Loucy (cell line): ENCODE data around the gene ACOT4.
A peak's percentile ranks its signal among the peaks of the same experiment; 100 is the strongest.

ENCODE experiments used
- H2AFZ ChIP-seq: fragments of 200-600 bp; sonication (generic); 2 replicates; pipeline ENCODE4 v1.6.0; 2016; ENCODE audit warnings: antibody characterized with exemption, mild to moderate bottlenecking, low read length, moderate library complexity
- H3F3A ChIP-seq: fragments of 200-600 bp; 2 replicates; pipeline ENCODE4 v1.6.0; 2016; ENCODE audit warnings: antibody characterized with exemption, low read depth, mild to moderate bottlenecking
- H3K27me3 ChIP-seq: fragments of 200-600 bp; sonication (generic); 2 replicates; pipeline ENCODE4 v1.6.1; 2014; ENCODE audit warnings: low read length, mild to moderate bottlenecking; ENCODE audit not compliant: insufficient read depth, poor library complexity, severe bottlenecking
- H3K36me3 ChIP-seq: fragments of 200-600 bp; sonication (generic); 2 replicates; pipeline ENCODE4 v1.6.1; 2016; ENCODE audit warnings: low read length; ENCODE audit not compliant: insufficient read depth
- H3K4me1 ChIP-seq: fragments of 200-600 bp; sonication (generic); 2 replicates; pipeline ENCODE4 v1.5.1; 2014; ENCODE audit warnings: low read length, mild to moderate bottlenecking; ENCODE audit not compliant: insufficient read depth, poor library complexity, severe bottlenecking
- H3K4me2 ChIP-seq: fragments of 200-600 bp; sonication (generic); 2 replicates; pipeline ENCODE4 v1.6.0; 2014; ENCODE audit warnings: antibody characterized with exemption, low read length, low read depth, mild to moderate bottlenecking; ENCODE audit not compliant: poor library complexity, severe bottlenecking
- H3K4me3 ChIP-seq: fragments of 200-600 bp; sonication (generic); 2 replicates; pipeline ENCODE4 v1.5.1; 2014; ENCODE audit warnings: low read length, mild to moderate bottlenecking, mixed read lengths; ENCODE audit not compliant: poor library complexity, severe bottlenecking
- H3K79me2 ChIP-seq: fragments of 200-600 bp; sonication (generic); 2 replicates; pipeline ENCODE4 v1.6.1; 2014; ENCODE audit warnings: low read length; ENCODE audit not compliant: insufficient read depth
- H3K9ac ChIP-seq: fragments of 200-600 bp; sonication (generic); 2 replicates; pipeline ENCODE4 v1.6.0; 2014; ENCODE audit warnings: mild to moderate bottlenecking, low read depth, low read length, moderate library complexity; ENCODE audit not compliant: poor library complexity, severe bottlenecking
- H3K9me2 ChIP-seq: fragments of 200-600 bp; sonication (generic); replicated peaks from 2 replicates; pipeline ENCODE4 v1.6.1; 2016; ENCODE audit warnings: low read depth, low read length, mixed read lengths
- H3K9me3 ChIP-seq: fragments of 200-600 bp; sonication (generic); 2 replicates; pipeline ENCODE4 v1.6.1; 2014; ENCODE audit warnings: mild to moderate bottlenecking, antibody characterized with exemption, low read length, low read depth; ENCODE audit not compliant: insufficient read depth
- H4K20me1 ChIP-seq: fragments of 200-600 bp; sonication (generic); 2 replicates; pipeline ENCODE4 v1.6.0; 2014; ENCODE audit warnings: antibody characterized with exemption, low read length, mild to moderate bottlenecking; ENCODE audit not compliant: insufficient read depth, poor library complexity, severe bottlenecking
- EZH2phosphoT487 ChIP-seq: fragments of 200-600 bp; IDR thresholded peaks from 2 replicates; pipeline ENCODE4 v1.6.1; 2018; ENCODE audit warnings: antibody characterized with exemption, mild to moderate bottlenecking, moderate library complexity, borderline replicate concordance
- TF ChIP-seq, protein P1 (sequence below): fragments of 200-600 bp; sonication (generic); conservative IDR thresholded peaks from 2 replicates; pipeline ENCODE4 v1.5.1; 2014; ENCODE audit warnings: mild to moderate bottlenecking, antibody characterized with exemption, low read length

The ACOT4 gene

DNA sequence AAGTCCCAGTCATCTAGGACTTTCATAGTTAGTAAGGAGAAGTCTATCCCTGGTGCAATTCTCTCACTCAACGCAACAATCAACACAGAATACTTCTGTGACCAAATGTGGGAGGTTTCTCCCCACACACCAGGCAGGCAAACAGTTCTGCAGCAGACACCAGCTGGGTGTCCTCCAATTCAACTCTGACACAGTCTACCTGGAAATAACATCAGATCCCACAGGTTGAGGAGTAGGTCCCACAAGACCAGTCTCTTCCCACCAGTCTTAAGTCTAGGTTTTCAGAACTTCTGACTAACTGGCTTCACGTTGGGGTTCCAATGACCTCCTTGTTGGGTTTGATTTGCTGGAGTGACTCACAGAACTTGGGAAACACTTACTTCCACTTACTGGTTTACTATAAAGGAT lies 35.5 kb downstream of the ACOT4 start:
- H3F3A ChIP-seq: no peaks in the 10 kb centered on the region
- TF ChIP-seq EZH2phosphoT487: no peak
- TF ChIP-seq, protein P1, sequence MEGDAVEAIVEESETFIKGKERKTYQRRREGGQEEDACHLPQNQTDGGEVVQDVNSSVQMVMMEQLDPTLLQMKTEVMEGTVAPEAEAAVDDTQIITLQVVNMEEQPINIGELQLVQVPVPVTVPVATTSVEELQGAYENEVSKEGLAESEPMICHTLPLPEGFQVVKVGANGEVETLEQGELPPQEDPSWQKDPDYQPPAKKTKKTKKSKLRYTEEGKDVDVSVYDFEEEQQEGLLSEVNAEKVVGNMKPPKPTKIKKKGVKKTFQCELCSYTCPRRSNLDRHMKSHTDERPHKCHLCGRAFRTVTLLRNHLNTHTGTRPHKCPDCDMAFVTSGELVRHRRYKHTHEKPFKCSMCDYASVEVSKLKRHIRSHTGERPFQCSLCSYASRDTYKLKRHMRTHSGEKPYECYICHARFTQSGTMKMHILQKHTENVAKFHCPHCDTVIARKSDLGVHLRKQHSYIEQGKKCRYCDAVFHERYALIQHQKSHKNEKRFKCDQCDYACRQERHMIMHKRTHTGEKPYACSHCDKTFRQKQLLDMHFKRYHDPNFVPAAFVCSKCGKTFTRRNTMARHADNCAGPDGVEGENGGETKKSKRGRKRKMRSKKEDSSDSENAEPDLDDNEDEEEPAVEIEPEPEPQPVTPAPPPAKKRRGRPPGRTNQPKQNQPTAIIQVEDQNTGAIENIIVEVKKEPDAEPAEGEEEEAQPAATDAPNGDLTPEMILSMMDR: no peak
- H4K20me1 ChIP-seq: no peaks in the 10 kb centered on the region
- H3K4me2 ChIP-seq: no peak overlapping the region
- H3K27me3 ChIP-seq: no peaks in the 10 kb centered on the region
- H3K9me2 ChIP-seq: no peaks in the 10 kb centered on the region
- H3K79me2 ChIP-seq: no peaks in the 10 kb centered on the region
- no peaks in the 10 kb centered on the region for H3K9me3 ChIP-seq
- no peaks in the 10 kb centered on the region for H3K36me3 ChIP-seq
- H3K4me1 ChIP-seq: no peaks in the 10 kb centered on the region
- H3K9ac ChIP-seq: no peak overlapping the region
- no peak overlapping the region for H3K4me3 ChIP-seq
- H2AFZ ChIP-seq: no peak overlapping the region

DNA sequence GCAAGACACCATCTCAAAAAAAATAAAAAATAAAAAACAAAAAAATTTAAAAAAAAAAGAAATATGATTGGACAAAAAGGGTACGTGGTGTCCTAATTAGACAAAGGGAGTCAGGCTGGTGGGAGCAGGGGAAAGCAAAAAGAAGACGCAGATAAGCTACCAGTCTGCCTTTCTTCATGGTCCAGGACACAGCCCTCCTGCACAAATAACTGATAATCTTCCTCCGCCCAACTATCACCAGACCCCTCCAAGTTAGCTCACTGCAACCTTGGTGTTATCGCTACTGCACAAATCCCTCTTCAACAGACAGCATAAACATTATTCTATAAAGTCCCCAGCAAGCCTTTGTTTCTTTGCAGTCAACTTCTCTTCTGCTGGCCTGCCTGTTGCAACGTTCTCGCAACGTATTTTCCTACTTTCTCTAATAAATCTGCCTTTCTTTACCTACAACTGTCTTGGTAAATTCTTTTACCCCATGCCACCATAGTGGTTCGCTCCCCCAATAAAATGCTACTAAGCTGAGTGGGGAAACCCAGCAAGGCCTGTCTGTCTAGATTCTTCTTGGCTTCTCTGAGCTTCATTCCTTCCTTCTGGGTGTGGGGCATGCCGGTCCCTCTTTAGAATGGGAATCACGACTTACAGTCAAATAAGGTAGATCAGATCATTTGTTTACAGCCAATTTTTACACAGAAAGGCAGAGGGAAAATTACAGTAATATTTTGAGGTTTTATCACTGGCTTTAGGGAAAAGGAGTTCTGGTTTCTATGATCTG lies 38.5 kb downstream of the ACOT4 start:
- no peak overlapping the region for H3K4me2 ChIP-seq
- H3F3A ChIP-seq: no peaks in the 10 kb centered on the region
- no peaks in the 10 kb centered on the region for H3K27me3 ChIP-seq
- no peak overlapping the region for H2AFZ ChIP-seq
- no peaks in the 10 kb centered on the region for H3K9me2 ChIP-seq
- no peaks in the 10 kb centered on the region for H3K9me3 ChIP-seq
- no peaks in the 10 kb centered on the region for H4K20me1 ChIP-seq
- H3K4me3 ChIP-seq: no peak overlapping the region
- H3K4me1 ChIP-seq: no peaks in the 10 kb centered on the region
- TF ChIP-seq, protein P1: no peak
- TF ChIP-seq EZH2phosphoT487: no peak
- no peak overlapping the region for H3K9ac ChIP-seq
- no peaks in the 10 kb centered on the region for H3K36me3 ChIP-seq
- no peaks in the 10 kb centered on the region for H3K79me2 ChIP-seq

DNA sequence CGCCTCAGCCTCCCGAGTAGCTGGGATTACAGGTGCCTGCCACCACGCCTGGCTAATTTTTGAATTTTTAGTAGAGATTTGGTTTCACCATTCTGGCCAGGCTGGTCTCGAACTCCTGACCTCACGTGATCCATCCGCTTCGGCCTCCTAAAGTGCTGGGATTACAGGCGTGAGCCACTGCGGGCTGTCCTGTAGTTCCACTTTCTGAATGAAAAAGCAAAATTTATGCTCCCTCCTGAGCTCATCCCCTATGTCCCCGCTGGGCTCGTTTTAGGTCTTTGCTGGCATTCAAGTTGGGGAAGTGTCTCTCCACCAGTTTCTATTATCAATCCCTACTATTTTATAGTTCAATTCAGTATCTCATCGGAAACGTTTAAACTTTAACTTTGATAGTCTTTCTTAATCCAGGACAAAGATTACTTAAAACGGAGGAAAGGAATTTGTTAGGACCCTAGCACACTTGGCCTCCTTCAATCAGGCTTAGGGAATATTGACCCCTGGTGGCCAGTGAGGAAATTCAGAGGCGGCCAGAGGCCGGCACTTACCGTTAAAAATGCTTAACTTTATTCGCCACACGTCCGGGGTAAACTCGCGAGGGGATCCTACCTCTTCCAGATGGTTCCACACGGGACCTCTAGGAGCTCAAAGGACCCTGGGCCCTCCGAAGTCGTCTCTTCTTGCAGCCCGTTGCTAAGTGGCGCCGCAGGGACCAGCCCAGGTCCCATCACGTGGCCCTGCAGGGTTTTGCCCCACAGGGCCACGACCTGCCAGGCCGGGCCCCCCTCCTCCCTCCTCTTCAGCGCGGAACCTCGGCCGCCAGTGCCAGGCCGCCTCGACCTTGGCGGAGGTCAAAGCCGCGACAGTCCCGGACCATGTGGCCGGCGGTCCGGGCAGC lies 41.7 kb downstream of the ACOT4 start:
- TF ChIP-seq EZH2phosphoT487: no peak
- TF ChIP-seq, protein P1: peak; percentile 84
- H3K27me3 ChIP-seq: no peaks in the 10 kb centered on the region

More for the DNA sequence above, 41.7 kb downstream of the ACOT4 start:
- H3K4me3 ChIP-seq: peak overlapping the region; percentile 44
- H2AFZ ChIP-seq: peak overlapping the region; percentile 85
- no peaks in the 10 kb centered on the region for H3K9me2 ChIP-seq
- no peaks in the 10 kb centered on the region for H3K4me1 ChIP-seq
- H3K9ac ChIP-seq: peak overlapping the region; percentile 36
- no peaks in the 10 kb centered on the region for H3K36me3 ChIP-seq
- H3K9me3 ChIP-seq: no peaks in the 10 kb centered on the region
- H3K79me2 ChIP-seq: no peaks in the 10 kb centered on the region
- no peaks in the 10 kb centered on the region for H4K20me1 ChIP-seq
- no peaks in the 10 kb centered on the region for H3F3A ChIP-seq
- H3K4me2 ChIP-seq: peak overlapping the region; percentile 48
